MM.1S (cell line): ENCODE measurements around the gene KIRREL3.

Experiments used
- DNase-seq: peaks from one replicate; pipeline ENCODE4 v3.0.0-alpha.2; 2015
- H2AFZ ChIP-seq: fragments of 300-600 bp; sonication (generic); 2 replicates; pipeline ENCODE4 v1.6.0; 2016; ENCODE audit warnings: antibody characterized with exemption, low read length
- H3F3A ChIP-seq: fragments of 300-600 bp; sonication (generic); 2 replicates; pipeline ENCODE4 v1.6.1; 2016; ENCODE audit warnings: mild to moderate bottlenecking, antibody characterized with exemption, low read length, moderate library complexity, mixed read lengths; ENCODE audit not compliant: insufficient read depth
- H3K27ac ChIP-seq: fragments of 300-600 bp; sonication (generic); 2 replicates; pipeline ENCODE4 v1.5.1; 2016; ENCODE audit warnings: mild to moderate bottlenecking, low read length
- H3K27me3 ChIP-seq: fragments of 300-600 bp; sonication (generic); replicated peaks from 2 replicates; pipeline ENCODE4 v1.6.0; 2016; ENCODE audit warnings: low read length; ENCODE audit not compliant: insufficient read depth
- H3K36me3 ChIP-seq: fragments of 300-600 bp; sonication (generic); replicated peaks from 2 replicates; pipeline ENCODE4 v1.6.1; 2016; ENCODE audit warnings: mild to moderate bottlenecking, low read length, mixed read lengths; ENCODE audit not compliant: insufficient read depth
- H3K4me1 ChIP-seq: fragments of 300-600 bp; sonication (generic); 2 replicates; pipeline ENCODE4 v1.6.1; 2016; ENCODE audit warnings: low read length, mixed read lengths
- H3K4me2 ChIP-seq: fragments of 300-600 bp; sonication (generic); 2 replicates; pipeline ENCODE4 v1.6.0; 2016; ENCODE audit warnings: low read depth, low read length
- H3K4me3 ChIP-seq: fragments of 300-600 bp; sonication (generic); 2 replicates; pipeline ENCODE4 v1.5.1; 2016; ENCODE audit warnings: low read length, mixed read lengths
- H3K79me2 ChIP-seq: fragments of 300-600 bp; sonication (generic); 2 replicates; pipeline ENCODE4 v1.6.1; 2016; ENCODE audit warnings: mixed run types, low read length, mixed read lengths
- H3K9ac ChIP-seq: fragments of 300-600 bp; sonication (generic); 2 replicates; pipeline ENCODE4 v1.6.1; 2016; ENCODE audit warnings: low read length, mixed read lengths
- H3K9me2 ChIP-seq: fragments of 300-600 bp; sonication (generic); replicated peaks from 2 replicates; pipeline ENCODE4 v1.6.1; 2016; ENCODE audit warnings: mild to moderate bottlenecking, low read length, mixed read lengths; ENCODE audit not compliant: insufficient read depth
- H3K9me3 ChIP-seq: fragments of 300-600 bp; sonication (generic); replicated peaks from 2 replicates; pipeline ENCODE4 v1.6.1; 2016; ENCODE audit warnings: mild to moderate bottlenecking, low read length, mixed read lengths; ENCODE audit not compliant: insufficient read depth
- H4K20me1 ChIP-seq: fragments of 300-600 bp; sonication (generic); 2 replicates; pipeline ENCODE4 v1.6.1; 2016; ENCODE audit warnings: mild to moderate bottlenecking, low read length, moderate library complexity, mixed read lengths; ENCODE audit not compliant: insufficient read depth
- EZH2 ChIP-seq: fragments of 300-600 bp; sonication (generic); optimal IDR thresholded peaks from 2 replicates; pipeline ENCODE3; 2017; ENCODE audit warnings: low read depth, mild to moderate bottlenecking, antibody characterized with exemption, low read length, mixed read lengths
- EZH2phosphoT487 ChIP-seq: fragments of 300-600 bp; sonication (generic); IDR thresholded peaks from 2 replicates; pipeline ENCODE4 v1.6.1; 2018; ENCODE audit warnings: antibody characterized with exemption, low read length
- TF ChIP-seq, protein P1 (sequence below): fragments of 300-600 bp; sonication (generic); IDR thresholded peaks from 2 replicates; pipeline ENCODE4 v1.5.1; 2016; ENCODE audit warnings: antibody characterized with exemption, low read length, mixed read lengths

KIRREL3 gene

DNA sequence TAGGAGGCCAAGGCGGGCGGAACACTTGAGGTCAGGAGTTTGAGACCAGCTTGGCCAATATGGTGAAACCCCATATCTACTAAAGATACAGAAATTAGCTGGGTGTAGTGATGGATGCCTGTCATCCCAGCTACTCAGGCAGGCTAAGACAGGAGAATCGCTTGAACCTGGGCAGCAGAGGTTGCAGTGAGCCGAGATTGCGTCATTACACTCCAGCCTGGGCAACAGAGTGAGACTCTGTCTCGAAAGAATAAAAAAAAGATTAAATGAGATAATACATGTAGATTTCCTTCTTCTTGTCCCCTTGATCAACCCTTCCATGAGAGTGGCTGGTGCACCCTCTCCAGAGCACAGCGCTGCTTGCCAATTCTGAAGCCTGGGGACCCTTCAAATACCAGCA, 538.1 kb downstream of the KIRREL3 start:
- Histone ChIP-seq H3K4me2 (no peak overlapping the region), H3K9me2 (no peaks in the 10 kb centered on the region), H3K79me2 (no peaks in the 10 kb centered on the region), H3K27ac (no peak overlapping the region), H3K9ac (no peak overlapping the region), H3F3A (peaks cover 25% of the 10 kb centered on the region), H3K4me1 (peaks cover 33% of the 10 kb centered on the region), H3K9me3 (no peaks in the 10 kb centered on the region), H3K27me3 (no peaks in the 10 kb centered on the region), H3K36me3 (no peaks in the 10 kb centered on the region), H2AFZ (no peak overlapping the region), H3K4me3 (no peak overlapping the region), H4K20me1 (no peaks in the 10 kb centered on the region)
- no peak for DNase-seq
- TF ChIP-seq EZH2 (no peak), EZH2phosphoT487 (no peak)
- TF ChIP-seq, protein P1, sequence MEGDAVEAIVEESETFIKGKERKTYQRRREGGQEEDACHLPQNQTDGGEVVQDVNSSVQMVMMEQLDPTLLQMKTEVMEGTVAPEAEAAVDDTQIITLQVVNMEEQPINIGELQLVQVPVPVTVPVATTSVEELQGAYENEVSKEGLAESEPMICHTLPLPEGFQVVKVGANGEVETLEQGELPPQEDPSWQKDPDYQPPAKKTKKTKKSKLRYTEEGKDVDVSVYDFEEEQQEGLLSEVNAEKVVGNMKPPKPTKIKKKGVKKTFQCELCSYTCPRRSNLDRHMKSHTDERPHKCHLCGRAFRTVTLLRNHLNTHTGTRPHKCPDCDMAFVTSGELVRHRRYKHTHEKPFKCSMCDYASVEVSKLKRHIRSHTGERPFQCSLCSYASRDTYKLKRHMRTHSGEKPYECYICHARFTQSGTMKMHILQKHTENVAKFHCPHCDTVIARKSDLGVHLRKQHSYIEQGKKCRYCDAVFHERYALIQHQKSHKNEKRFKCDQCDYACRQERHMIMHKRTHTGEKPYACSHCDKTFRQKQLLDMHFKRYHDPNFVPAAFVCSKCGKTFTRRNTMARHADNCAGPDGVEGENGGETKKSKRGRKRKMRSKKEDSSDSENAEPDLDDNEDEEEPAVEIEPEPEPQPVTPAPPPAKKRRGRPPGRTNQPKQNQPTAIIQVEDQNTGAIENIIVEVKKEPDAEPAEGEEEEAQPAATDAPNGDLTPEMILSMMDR, result no peak

DNA sequence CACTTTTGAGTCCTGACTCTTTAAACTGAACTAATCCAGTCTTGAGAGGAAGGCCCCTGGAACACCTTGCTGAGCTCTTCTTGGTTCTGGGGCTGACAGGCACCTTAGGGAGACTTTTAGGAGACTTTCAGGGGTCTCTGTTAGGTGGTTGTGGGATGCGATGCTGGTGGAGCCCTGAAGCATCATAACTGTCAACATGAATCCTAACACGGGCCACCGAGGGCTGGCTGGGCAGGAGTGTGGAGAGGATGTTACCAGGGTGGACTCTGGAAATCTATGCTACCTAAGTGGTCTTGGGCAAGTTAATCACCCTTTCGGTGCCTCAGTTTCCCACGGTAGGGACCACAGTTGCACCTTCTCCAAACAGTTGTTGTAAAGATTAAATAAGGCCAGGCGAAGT, 538.6 kb downstream of the KIRREL3 start:
- H4K20me1 ChIP-seq, result no peaks in the 10 kb centered on the region
- peaks cover 25% of the 10 kb centered on the region for H3F3A ChIP-seq
- H3K4me3 ChIP-seq, result no peak overlapping the region
- H3K36me3 ChIP-seq, result no peaks in the 10 kb centered on the region
- no peaks in the 10 kb centered on the region for H3K9me3 ChIP-seq
- H3K27me3 ChIP-seq, result no peaks in the 10 kb centered on the region
- H3K4me1 ChIP-seq, result peaks cover 29% of the 10 kb centered on the region
- H3K9me2 ChIP-seq, result no peaks in the 10 kb centered on the region
- H2AFZ ChIP-seq, result no peak overlapping the region
- H3K9ac ChIP-seq, result no peak overlapping the region
- no peak overlapping the region for H3K27ac ChIP-seq
- H3K79me2 ChIP-seq, result no peaks in the 10 kb centered on the region
- no peak overlapping the region for H3K4me2 ChIP-seq
- no peak for DNase-seq
- no peak for TF ChIP-seq EZH2
- TF ChIP-seq, protein P1, result no peak
- no peak for TF ChIP-seq EZH2phosphoT487

- Histone ChIP-seq H3K4me2 (no peak overlapping the region), H3K9me3 (no peaks in the 10 kb centered on the region), H3K27me3 (no peaks in the 10 kb centered on the region), H3F3A (peaks cover 16% of the 10 kb centered on the region), H3K4me1 (peaks cover 19% of the 10 kb centered on the region), H3K4me3 (no peak overlapping the region), H3K9me2 (no peaks in the 10 kb centered on the region), H3K79me2 (no peaks in the 10 kb centered on the region), H2AFZ (no peak overlapping the region), H3K27ac (no peak overlapping the region), H4K20me1 (no peaks in the 10 kb centered on the region), H3K9ac (no peak overlapping the region), H3K36me3 (no peaks in the 10 kb centered on the region)
- TF ChIP-seq EZH2 (no peak), EZH2phosphoT487 (no peak)
- TF ChIP-seq, protein P1, result no peak
- no peak for DNase-seq
Measured at GRCh38 chr11:126461096-126461440, 539.5 kb downstream of the KIRREL3 start.
